GM21515 (cell line): ENCODE measurements around the gene ESRRB.

ENCODE experiments used
- ATAC-seq: cut with Tn5 transposase; IDR thresholded peaks from one replicate; pipeline ENCODE4 v1.9.1; 2021; ENCODE audit not compliant: unreplicated experiment

The ESRRB gene

GRCh38 chr14:76439237-76439775 is 63.4 kb downstream of the ESRRB start:
- ATAC-seq: no peak

GRCh38 chr14:76446486-76446885 is 70.5 kb downstream of the ESRRB start:
- ATAC-seq: no peak

- no peak for ATAC-seq
Observed at GRCh38 chr14:76446921-76447320, 71.0 kb downstream of the ESRRB start.

GRCh38 chr14:76450476-76450875 is 74.5 kb downstream of the ESRRB start:
- ATAC-seq: no peak

- ATAC-seq: no peak
Observed at GRCh38 chr14:76456200-76456599, 80.3 kb downstream of the ESRRB start.

- ATAC-seq: no peak
Observed at GRCh38 chr14:76456891-76457586, 81.1 kb downstream of the ESRRB start.

- ATAC-seq: no peak
Observed at GRCh38 chr14:76457841-76458240, 81.9 kb downstream of the ESRRB start.

GRCh38 chr14:76461886-76462285 is 85.9 kb downstream of the ESRRB start:
- ATAC-seq: no peak

- ATAC-seq: no peak
Observed at GRCh38 chr14:76462330-76462729, 86.4 kb downstream of the ESRRB start.

GRCh38 chr14:76463105-76463504 is 87.2 kb downstream of the ESRRB start:
- ATAC-seq: no peak

- no peak for ATAC-seq
Observed at GRCh38 chr14:76464856-76465255, 88.9 kb downstream of the ESRRB start.

- no peak for ATAC-seq
Observed at GRCh38 chr14:76465664-76466063, 89.7 kb downstream of the ESRRB start.

- ATAC-seq: no peak
Observed at GRCh38 chr14:76467711-76468155, 91.8 kb downstream of the ESRRB start.

- ATAC-seq: no peak
Observed at GRCh38 chr14:76472199-76472723, 96.3 kb downstream of the ESRRB start.

- no peak for ATAC-seq
Observed at GRCh38 chr14:76473481-76474263, 97.7 kb downstream of the ESRRB start.

GRCh38 chr14:76480426-76480825 is 104.5 kb downstream of the ESRRB start:
- ATAC-seq: no peak

- no peak for ATAC-seq
Observed at GRCh38 chr14:76484355-76484754, 108.4 kb downstream of the ESRRB start.

GRCh38 chr14:76486251-76486743 is 110.4 kb downstream of the ESRRB start:
- no peak for ATAC-seq

GRCh38 chr14:76488551-76488950 is 112.6 kb downstream of the ESRRB start:
- ATAC-seq: no peak

GRCh38 chr14:76489667-76490066 is 113.7 kb downstream of the ESRRB start:
- ATAC-seq: no peak

GRCh38 chr14:76490111-76490510 is 114.2 kb downstream of the ESRRB start:
- no peak for ATAC-seq

GRCh38 chr14:76490735-76491134 is 114.8 kb downstream of the ESRRB start:
- no peak for ATAC-seq
